Osteoblast (primary cell): ENCODE data around the gene MAP3K14. TPM values are rescaled to one million over a fixed set of nuclear protein-coding genes. Genes with fewer than 3 reads are reported as not detected.

Experiments used
- DNase-seq: peaks from one replicate; pipeline ENCODE4 v3.0.0; 2011; ENCODE audit warnings: low spot score, mixed read lengths; ENCODE audit not compliant: insufficient read length; ENCODE audit errors: missing footprints
- H2AFZ ChIP-seq: 2 replicates; pipeline ENCODE4 v1.6.0; 2011; ENCODE audit warnings: mild to moderate bottlenecking, low read length
- H3K27ac ChIP-seq: 2 replicates; pipeline ENCODE4 v1.5.1; 2011; ENCODE audit warnings: mild to moderate bottlenecking, low read depth, low read length, moderate library complexity
- H3K27me3 ChIP-seq: 2 replicates; pipeline ENCODE4 v1.6.0; 2012; ENCODE audit warnings: mild to moderate bottlenecking, control low read depth, inconsistent platforms, low read length, moderate library complexity; ENCODE audit not compliant: insufficient read depth
- H3K36me3 ChIP-seq: 2 replicates; pipeline ENCODE4 v1.5.1; 2011; ENCODE audit warnings: mild to moderate bottlenecking, low read length, control low read depth, moderate library complexity; ENCODE audit not compliant: insufficient read depth
- H3K4me1 ChIP-seq: 2 replicates; pipeline ENCODE4 v1.5.1; 2011; ENCODE audit warnings: mild to moderate bottlenecking, low read length, control low read depth, moderate library complexity; ENCODE audit not compliant: insufficient read depth
- H3K4me2 ChIP-seq: 2 replicates; pipeline ENCODE4 v1.6.0; 2011; ENCODE audit warnings: mild to moderate bottlenecking, low read length; ENCODE audit not compliant: insufficient read depth
- H3K4me3 ChIP-seq: fragments of 200-600 bp; sonication (generic); 3 replicates; pipeline ENCODE4 v1.5.1; 2012; ENCODE audit warnings: mild to moderate bottlenecking, low read length, inconsistent platforms; ENCODE audit not compliant: insufficient read depth
- H3K79me2 ChIP-seq: 2 replicates; pipeline ENCODE4 v1.6.0; 2012; ENCODE audit warnings: mild to moderate bottlenecking, low read length, control low read depth, inconsistent platforms; ENCODE audit not compliant: insufficient read depth
- H3K9me3 ChIP-seq: 2 replicates; pipeline ENCODE4 v1.5.1; 2011; ENCODE audit warnings: low read depth, low read length, control low read depth
- H4K20me1 ChIP-seq: 2 replicates; pipeline ENCODE4 v1.6.0; 2012; ENCODE audit warnings: mild to moderate bottlenecking, low read length, control low read depth; ENCODE audit not compliant: insufficient read depth
- total RNA-seq: library from RNA; depleted of rRNA; stranded (reverse); fragments of >200 nt; gene quantifications from 2 replicates; pipeline ENCODE4 v1.2.3, GENCODE V29; 2012
- TF ChIP-seq, protein P1 (sequence below): IDR thresholded peaks from 2 replicates; pipeline ENCODE4 v1.5.1; 2011; ENCODE audit warnings: mild to moderate bottlenecking, low read depth, low read length, moderate library complexity; ENCODE audit errors: extremely low read depth

Gene MAP3K14
- total RNA-seq, 1 donor, result 3.6 TPM

DNA sequence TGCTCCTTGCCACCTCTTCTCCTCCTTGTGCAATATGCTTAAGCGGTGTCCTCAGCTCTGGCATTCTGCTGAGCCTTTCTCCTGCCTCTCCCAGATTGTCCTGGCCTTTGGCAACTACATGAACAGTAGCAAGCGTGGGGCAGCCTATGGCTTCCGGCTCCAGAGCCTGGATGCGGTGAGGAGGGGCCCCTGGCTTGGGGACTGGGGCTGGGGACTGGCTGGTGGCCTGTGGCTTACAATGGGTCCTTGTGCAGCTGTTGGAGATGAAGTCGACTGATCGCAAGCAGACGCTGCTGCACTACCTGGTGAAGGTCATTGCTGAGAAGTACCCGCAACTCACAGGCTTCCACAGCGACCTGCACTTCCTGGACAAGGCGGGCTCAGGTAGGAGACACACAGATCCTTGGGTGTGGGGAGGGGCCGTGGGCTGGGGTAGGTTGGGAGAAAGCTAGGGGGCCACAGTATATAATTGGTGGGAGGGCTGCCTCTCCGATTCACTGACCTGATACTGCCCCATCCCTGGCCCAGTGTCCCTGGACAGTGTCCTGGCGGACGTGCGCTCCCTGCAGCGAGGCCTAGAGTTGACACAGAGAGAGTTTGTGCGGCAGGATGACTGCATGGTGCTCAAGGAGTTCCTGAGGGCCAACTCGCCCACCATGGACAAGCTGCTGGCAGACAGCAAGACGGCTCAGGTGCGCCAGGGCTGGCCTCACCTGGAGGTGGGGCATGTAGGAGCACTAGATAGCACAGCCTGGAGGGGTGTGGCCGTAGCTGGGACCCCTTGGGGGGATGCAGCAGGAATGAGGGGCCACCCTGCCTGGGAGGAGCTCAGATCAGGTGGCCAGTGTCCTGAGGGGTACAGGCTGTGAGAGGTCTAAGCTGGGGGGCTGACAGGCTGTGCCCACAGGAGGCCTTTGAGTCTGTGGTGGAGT is 71.8 kb downstream of the MAP3K14 start:
- Histone ChIP-seq H3K36me3 (no peaks in the 10 kb centered on the region), H3K9me3 (no peaks in the 10 kb centered on the region), H3K27ac (no peak overlapping the region), H3K4me3 (no peak overlapping the region), H3K27me3 (peaks cover 37% of the 10 kb centered on the region), H3K4me2 (no peak overlapping the region), H3K79me2 (no peaks in the 10 kb centered on the region), H3K4me1 (peaks cover 14% of the 10 kb centered on the region), H4K20me1 (no peaks in the 10 kb centered on the region), H2AFZ (no peak overlapping the region)
- TF ChIP-seq, protein P1, sequence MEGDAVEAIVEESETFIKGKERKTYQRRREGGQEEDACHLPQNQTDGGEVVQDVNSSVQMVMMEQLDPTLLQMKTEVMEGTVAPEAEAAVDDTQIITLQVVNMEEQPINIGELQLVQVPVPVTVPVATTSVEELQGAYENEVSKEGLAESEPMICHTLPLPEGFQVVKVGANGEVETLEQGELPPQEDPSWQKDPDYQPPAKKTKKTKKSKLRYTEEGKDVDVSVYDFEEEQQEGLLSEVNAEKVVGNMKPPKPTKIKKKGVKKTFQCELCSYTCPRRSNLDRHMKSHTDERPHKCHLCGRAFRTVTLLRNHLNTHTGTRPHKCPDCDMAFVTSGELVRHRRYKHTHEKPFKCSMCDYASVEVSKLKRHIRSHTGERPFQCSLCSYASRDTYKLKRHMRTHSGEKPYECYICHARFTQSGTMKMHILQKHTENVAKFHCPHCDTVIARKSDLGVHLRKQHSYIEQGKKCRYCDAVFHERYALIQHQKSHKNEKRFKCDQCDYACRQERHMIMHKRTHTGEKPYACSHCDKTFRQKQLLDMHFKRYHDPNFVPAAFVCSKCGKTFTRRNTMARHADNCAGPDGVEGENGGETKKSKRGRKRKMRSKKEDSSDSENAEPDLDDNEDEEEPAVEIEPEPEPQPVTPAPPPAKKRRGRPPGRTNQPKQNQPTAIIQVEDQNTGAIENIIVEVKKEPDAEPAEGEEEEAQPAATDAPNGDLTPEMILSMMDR, result no peak
- DNase-seq, result no peak

DNA sequence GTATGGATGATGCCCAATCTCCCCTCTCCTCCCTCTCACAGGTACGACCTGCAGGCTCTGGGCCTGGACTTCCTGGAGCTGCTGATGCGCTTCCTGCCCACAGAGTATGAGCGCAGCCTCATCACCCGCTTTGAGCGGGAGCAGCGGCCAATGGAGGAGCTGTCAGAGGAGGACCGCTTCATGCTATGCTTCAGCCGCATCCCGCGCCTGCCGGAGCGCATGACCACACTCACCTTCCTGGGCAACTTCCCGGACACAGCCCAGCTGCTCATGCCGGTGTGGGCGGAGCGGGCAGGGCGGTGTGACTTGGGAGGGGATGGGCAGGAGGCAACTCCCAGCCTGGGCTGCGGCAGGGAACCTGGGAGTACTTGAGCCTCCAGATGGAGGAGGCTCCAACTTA is 73.1 kb downstream of the MAP3K14 start:
- Histone ChIP-seq H3K36me3 (no peaks in the 10 kb centered on the region), H3K4me1 (peaks cover 21% of the 10 kb centered on the region), H3K9me3 (no peaks in the 10 kb centered on the region), H3K27ac (no peak overlapping the region), H3K27me3 (peaks cover 32% of the 10 kb centered on the region), H4K20me1 (no peaks in the 10 kb centered on the region), H2AFZ (no peak overlapping the region), H3K4me2 (no peak overlapping the region), H3K79me2 (no peaks in the 10 kb centered on the region), H3K4me3 (no peak overlapping the region)
- DNase-seq, result no peak
- TF ChIP-seq, protein P1, result no peak

DNA sequence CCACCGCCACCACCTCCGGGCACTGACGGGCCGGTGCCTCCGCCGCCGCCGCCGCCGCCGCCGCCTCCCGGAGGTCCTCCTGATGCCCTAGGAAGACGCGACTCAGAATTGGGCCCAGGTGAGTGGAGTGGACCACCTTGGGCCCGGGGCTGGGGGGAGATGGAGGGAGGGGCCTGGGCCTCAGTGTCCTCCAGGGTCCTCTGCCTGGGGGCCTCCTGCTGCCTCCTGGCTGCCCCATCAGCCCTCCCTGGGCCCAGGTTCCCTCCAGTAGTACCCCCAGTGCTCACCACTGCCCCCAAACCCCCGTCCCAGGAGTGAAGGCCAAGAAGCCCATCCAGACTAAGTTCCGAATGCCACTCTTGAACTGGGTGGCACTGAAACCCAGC is 74.8 kb downstream of the MAP3K14 start:
- no peaks in the 10 kb centered on the region for H4K20me1 ChIP-seq

More for the DNA sequence above, 74.8 kb downstream of the MAP3K14 start:
- no peaks in the 10 kb centered on the region for H3K79me2 ChIP-seq
- TF ChIP-seq, protein P1, result no peak
- H2AFZ ChIP-seq, result no peak overlapping the region
- H3K27me3 ChIP-seq, result peaks cover 25% of the 10 kb centered on the region
- no peak for DNase-seq
- H3K4me1 ChIP-seq, result peaks cover 19% of the 10 kb centered on the region
- H3K36me3 ChIP-seq, result no peaks in the 10 kb centered on the region
- no peak overlapping the region for H3K27ac ChIP-seq
- H3K9me3 ChIP-seq, result no peaks in the 10 kb centered on the region
- H3K4me3 ChIP-seq, result no peak overlapping the region
- no peak overlapping the region for H3K4me2 ChIP-seq
